HG02970 (cell line): Measurements from ENCODE around the gene IFNLR1.

Experiments used
- ATAC-seq: cut with Tn5 transposase; IDR thresholded peaks from one replicate; pipeline ENCODE4 v1.9.1; 2021; ENCODE audit warnings: mild to moderate bottlenecking, moderate library complexity, moderate number of reproducible peaks; ENCODE audit not compliant: unreplicated experiment, low FRiP score

Gene IFNLR1

DNA sequence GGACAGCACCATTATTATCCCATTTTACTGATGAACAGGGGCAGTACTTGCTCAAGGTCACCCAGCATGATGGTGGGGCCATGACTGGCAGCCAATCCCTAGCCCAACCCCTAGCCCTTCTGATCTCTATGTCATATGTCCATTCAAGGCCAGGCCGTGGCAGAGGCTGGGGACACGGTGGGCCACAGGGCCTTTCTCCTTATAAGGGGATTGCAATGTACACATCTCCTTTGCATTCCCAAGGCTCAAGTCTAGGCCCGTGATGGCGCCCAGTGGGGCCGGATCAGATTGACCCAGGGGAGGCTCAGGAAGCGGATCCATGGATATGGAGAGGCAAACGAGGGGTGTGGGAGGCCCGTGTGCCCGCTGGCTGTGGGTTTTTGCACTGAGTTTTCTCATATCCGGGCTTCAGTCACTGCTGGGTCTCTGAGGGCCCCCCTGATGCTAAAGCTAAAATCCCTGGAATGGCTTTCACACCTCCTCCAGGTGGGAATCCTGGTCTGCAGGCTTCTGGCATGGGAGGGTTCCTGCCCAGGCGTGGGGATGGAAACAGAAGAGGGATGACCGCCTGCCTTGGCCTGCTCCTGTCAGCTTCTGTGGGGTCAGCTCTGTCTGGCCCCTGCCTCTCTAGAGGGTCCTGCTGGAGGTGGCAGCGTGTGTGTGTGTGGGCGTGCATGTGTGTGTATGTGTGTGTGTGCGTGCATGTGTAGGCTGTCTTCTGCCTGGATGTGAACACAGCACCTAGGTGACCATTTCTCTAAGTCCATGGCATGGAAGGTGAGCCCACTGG, 77.2 kb downstream of the IFNLR1 start:
- no peak for ATAC-seq

DNA sequence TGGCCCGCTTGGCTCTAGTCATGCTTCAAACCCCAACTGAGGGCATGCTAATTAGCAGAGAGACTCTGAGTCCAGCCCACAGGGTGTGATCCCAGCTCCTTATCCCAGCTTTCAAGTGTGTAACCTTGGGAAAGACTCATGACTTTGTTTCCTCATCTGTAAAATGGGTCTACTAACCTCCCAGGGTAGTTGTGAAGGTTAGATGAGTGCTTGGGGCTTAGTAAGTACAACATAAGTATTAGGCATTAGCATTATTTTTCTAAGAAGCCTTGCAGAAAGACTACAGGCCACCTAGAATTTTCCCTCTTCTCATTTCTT, 78.0 kb downstream of the IFNLR1 start:
- no peak for ATAC-seq

DNA sequence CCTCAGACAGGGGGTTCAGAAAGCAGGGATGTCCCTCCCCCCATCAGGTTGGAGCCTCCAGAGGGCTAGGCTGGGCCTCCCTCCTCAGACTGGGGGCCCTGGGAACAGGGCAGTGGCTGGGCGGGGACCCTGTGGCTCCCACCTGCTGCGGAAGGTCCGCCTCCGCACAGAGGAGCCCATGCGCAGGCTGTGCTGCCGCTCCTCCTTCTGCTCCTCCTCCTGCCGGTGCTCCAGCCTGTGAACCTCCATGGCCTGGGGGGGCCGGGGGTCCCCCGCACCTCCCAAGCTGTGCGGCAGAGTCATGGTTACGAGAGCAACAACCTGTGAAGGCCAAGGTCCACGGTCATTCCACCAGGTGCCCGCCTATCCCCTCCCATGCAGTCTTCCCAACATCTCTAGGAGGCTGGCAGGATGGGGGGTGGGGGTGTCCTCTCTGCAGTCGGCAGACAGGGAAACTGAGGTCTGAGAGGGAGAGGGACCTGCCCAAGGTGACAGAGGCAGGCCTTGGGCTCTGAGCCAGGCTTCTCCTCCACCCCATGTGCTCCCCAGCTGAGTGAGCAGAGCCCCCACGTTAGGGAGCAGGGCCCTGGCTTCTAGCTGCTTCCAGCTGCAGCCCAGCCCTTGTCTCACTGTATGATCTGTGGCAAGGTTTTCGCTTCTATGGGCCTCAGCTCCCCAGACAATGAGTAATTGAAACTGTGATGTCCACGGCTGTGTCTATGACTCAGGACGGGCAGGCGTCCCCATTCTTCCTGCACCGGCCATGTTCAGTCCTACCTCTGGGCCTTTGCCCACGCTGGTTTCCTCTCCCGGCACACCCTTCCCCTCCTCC, 78.5 kb downstream of the IFNLR1 start:
- ATAC-seq = no peak

DNA sequence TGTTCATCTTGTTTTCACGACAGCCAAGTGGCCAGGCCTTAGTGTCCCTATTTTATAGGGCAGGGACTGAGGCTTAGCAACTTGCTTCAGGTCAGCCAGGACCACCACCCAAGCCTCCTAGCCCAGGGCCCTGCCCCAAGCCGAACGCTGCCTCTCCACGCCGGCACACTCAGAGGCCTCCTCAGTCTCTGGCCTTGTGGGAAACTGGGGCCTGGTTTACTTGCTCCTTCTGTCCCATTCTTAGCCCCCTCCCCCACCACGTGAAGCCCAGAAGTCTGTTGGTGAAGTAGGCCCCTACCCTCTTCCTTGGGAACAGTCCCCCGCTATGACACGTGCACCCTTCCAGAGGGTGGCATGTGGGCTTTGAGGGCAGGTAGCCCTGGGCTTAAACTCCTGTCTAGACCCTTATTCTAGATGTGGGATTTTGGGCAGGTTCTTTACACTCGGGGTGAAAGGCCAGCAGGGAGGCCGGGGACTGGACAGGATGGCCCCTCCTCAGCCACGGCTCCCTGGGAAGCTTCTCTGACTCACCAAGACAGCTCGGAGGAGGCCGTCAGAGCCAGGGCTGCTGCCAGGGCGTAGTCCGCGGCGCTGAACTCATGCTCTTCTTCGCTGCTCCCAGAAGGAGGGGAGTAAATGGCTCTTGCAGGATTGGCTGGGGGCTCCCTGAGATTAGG, 79.5 kb downstream of the IFNLR1 start:
- no peak for ATAC-seq

DNA sequence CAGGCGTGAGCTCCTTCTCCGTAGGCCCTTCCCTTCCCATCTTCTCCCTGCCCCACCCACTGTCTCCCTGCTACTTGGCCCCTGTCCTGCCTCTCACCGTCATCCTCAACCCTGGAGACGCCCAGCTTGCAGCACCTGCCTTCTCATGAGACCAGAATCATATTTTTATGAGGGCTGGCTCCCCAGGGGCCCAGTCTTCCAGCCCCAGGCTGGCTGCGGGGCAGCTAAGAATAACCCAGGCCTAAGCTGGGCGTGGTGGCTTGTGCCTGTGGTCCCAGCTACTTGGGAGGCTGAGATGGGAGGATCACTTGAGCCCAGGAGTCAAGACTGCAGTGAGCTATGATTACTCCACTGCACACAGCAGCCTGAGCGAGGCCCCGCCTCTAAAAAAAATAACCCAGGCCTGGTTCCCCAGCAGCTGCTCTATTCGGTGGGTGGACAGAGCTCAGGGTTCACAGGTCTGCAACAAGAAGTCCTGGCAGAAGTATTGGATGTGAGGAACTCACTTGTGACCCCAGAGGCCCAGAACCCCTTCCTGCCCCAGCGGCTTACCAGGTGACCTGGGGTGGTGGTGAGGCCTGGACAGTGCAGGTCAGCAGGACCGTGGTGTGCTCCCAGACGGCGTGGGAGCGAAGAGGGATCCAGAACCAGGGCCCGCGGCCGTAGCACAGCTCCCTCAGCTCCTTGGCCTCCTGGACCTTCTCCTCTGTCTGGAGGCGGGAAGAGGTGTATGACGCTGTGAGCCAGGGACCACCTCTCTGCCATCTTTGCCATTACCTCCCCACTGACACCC, 81.5 kb downstream of the IFNLR1 start:
- ATAC-seq = no peak

DNA sequence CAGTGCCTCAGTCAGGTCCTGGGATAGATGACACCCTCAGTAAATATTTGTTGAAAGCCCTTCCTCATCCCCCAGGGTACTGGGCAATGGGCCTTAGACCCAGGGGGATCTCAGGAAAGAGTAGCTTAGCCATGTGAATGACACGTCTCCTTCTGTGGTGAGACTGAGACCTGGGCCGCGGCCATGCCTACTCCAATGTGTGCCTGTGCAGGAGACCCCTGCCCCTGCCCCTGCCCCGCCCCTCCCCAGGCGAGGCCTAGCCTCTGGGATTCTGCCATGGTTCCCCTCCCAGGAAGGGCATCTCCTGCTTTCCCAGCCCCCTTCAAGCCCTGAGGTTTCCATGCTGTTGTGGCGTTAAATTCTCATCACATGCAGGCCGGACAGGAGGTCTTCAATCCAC, 82.2 kb downstream of the IFNLR1 start:
- no peak for ATAC-seq
